AG09319 (cell line): ENCODE results near the gene C1QTNF1.
"Not testable (repeated sequence)": the region's sequence is repeated elsewhere in the genome, so short reads cannot be mapped to it uniquely, and the experiment has no call there.

Experiments used
- DNase-seq: peaks from one replicate; pipeline ENCODE4 v3.0.0-alpha.2; 2010; ENCODE audit warnings: low read depth; ENCODE audit errors: extremely low read depth
- TF ChIP-seq, protein P1 (sequence below): IDR thresholded peaks from 2 replicates; pipeline ENCODE4 v1.5.1; 2011; ENCODE audit warnings: low read depth, mild to moderate bottlenecking, inconsistent platforms, low read length, moderate library complexity

The C1QTNF1 gene

DNA sequence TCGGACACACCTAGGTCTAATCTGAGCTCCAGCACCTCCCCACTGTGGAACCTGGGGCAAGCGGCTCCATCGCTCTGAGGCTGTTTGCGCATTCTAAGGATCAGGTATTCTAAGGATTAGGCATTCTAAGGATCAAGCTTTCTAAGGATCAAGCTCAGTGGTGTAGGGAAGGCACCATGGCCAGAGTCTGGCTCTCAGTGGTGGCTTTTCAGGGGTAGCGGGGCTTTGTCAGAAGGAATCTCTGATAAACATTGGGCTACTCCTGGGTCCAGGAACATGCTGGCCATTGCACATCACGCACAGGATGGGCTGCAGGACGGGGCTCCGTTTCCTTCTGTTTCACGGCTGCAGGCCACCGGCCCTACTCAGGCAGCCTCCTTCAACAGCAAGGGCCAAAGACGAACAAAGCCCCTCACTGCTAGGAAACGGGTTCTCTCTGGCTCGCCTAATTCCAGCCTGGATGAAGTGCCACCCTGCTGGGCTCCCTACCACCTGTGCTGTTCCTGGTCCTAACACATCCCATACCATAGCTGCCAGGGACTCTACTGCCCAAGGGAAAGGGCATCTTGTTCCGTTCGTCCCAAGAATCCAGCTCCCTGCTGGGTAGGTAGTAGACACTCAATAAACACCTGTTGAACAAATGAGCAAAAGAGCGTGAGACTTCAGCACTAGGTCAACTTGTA lies 5.5 kb downstream of the C1QTNF1 start:
- TF ChIP-seq, protein P1, sequence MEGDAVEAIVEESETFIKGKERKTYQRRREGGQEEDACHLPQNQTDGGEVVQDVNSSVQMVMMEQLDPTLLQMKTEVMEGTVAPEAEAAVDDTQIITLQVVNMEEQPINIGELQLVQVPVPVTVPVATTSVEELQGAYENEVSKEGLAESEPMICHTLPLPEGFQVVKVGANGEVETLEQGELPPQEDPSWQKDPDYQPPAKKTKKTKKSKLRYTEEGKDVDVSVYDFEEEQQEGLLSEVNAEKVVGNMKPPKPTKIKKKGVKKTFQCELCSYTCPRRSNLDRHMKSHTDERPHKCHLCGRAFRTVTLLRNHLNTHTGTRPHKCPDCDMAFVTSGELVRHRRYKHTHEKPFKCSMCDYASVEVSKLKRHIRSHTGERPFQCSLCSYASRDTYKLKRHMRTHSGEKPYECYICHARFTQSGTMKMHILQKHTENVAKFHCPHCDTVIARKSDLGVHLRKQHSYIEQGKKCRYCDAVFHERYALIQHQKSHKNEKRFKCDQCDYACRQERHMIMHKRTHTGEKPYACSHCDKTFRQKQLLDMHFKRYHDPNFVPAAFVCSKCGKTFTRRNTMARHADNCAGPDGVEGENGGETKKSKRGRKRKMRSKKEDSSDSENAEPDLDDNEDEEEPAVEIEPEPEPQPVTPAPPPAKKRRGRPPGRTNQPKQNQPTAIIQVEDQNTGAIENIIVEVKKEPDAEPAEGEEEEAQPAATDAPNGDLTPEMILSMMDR = no peak
- no peak for DNase-seq

DNA sequence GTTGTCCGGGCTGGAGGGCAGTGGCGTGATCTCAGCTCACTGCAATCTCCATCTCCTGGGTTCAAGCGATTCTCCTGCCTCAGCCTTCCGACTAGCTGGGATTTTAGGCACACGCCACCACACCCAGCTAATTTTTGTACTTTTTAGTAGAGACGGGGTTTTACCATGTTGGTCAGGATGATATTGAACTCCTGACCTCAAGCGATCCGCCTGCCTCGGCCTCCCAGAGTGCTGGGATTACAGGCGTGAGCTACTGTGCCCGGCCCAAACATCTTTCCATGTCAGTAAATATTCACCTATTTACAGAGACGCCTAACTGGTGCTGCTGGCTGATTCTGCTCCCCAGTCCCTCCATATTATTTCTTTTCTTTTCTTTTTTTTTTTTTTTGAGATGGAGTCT lies 6.7 kb downstream of the C1QTNF1 start:
- DNase-seq = not testable (repeated sequence)

DNA sequence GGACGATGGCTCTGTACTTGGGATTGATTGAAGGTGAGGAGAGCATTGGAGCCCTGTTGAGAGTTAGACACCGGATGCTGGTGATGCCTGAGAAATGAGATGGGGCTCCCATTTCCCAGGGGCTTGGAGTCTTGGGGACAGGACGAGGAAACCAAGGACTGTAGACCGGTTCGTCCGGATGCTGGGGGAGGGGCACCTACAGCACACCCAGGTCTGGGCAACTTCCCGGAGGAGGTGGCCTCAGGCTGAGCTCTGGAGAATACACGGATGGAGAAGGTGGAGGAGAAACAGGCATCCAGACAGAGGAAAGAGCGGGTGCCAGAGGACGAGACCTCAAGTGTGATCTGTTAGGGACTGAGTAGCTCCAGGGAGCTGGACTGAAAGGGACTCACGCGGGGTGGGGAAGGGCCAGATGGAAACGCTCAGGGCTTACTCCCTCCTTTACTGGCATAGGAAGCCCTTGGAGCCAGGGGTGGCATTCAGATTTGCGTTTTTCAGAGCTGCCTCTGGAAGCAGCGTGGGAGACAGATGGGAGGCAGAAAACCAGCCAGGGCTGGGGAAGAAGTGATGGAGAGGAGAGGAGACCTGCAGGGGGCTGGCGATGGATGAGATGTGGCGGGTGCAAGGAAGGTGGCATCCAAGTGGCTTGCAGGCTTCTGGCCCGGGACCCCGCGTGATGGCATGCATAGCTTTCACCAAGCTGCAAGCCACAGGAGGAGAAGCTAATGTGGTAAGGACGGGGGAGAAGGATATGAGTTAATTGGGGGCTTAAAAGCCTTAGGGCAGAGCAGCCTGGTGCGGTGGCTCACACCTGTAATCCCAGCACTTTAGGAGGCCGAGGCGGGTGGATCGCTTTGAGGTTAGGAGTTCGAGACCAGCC lies 8.3 kb downstream of the C1QTNF1 start:
- TF ChIP-seq, protein P1 = no peak
- DNase-seq = no peak

DNA sequence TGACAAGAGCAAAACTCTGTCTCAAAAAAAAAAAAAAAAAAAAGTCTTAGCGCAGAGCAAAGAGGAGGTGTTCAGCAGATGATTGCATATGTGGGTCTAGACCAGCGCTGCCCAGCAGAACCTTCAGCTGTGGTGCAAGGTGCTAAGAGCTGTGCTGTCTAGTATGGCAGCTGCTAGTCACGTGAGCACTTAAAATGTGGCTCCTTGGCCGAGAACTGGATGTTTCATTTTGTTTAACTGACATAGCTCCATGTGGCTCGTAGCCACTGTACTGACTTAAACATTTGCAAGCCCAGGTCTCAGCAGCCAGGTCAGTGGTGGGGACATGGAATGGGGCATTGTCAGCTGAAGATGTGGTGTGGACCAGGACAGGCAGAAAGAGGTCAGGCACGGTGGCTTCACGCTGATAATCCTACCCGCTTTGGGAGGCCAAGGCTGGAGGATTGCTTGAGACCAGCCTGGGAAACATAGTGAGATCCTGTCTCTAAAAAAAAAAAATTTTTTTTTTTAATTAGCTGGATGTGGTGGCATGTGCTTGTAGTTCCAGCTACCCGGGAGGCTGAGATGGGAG lies 9.2 kb downstream of the C1QTNF1 start:
- no peak for DNase-seq
- TF ChIP-seq, protein P1 = no peak

GRCh38 chr17:79033741-79034501 lies 10.0 kb downstream of the C1QTNF1 start:
- DNase-seq = no peak
- TF ChIP-seq, protein P1 = no peak

GRCh38 chr17:79034931-79035485 lies 11.0 kb downstream of the C1QTNF1 start:
- DNase-seq = no peak
- TF ChIP-seq, protein P1 = no peak

DNA sequence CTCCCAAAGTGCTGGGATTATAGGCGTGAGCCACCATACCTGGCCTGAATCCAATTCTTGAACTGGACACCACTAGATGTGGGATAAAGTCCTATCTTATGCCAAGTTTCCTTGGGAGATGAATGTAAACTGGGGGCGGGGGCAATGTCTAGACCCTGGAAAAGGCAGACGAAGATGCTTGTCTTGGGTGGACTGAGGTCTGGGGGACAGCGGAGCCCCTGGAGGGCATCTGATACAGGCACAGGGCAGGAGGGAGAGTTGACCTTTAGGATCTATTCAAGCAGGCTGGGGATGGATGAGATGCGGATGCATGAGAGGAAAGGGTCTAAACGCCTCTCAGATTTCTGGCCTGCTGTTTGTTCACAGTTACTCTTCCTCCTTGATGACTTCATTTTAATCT lies 11.7 kb downstream of the C1QTNF1 start:
- TF ChIP-seq, protein P1 = no peak
- no peak for DNase-seq
